ENCODE measurements around the gene BMPR1A.
A peak's percentile ranks its signal among the peaks of the same experiment; 100 is the strongest.

The BMPR1A gene

GRCh38 chr10:86756511-86757112 lies at the start of gene BMPR1A:
Gene BMPR1A, plus strand, starts transcription at chr10:86756619. Its CDS starts 119,400 bp downstream, at chr10:86876019.
- Histone ChIP-seq H3K27me3 (no peaks in the 10 kb centered on the region), H3K4me1 (peaks cover 0 to 52% (median 23%) of the 10 kb centered on the region in 4 donors), H3K4me3 (peak within 1 kb of the TSS; percentile 58 to 83), H3K9me3 (no peaks in the 10 kb centered on the region), H3K27ac (peak within 1 kb of the TSS; percentile 98 to 99), H3K36me3 (no peaks in the 10 kb centered on the region)
- TF ChIP-seq CTCF (IDR thresholded peaks at IDR 0.05) = no peak
- peak; percentile 81 to 94 for DNase-seq
- intact Hi-C loops (cut with DNase I; ENCODE audit: low total_unique reads) = loop anchor here (1.0 kb wide), 1 partner anchor 45 kb away; no protein-coding TSS in a partner anchor

- Histone ChIP-seq H3K36me3 (peaks cover 23 to 51% (median 34%) of the 10 kb centered on the region in 3 donors), H3K4me3 (no peak overlapping the region), H3K4me1 (peaks cover 0 to 9% (median 7%) of the 10 kb centered on the region in 4 donors), H3K27me3 (no peaks in the 10 kb centered on the region), H3K9me3 (no peaks in the 10 kb centered on the region), H3K27ac (peak overlapping the region; percentile 45 to 96)
- DNase-seq = no peak
- no peak for TF ChIP-seq CTCF (IDR thresholded peaks at IDR 0.05)
- intact Hi-C loops (cut with DNase I; ENCODE audit: low total_unique reads) = no loop called here
Observed at GRCh38 chr10:86706977-86707376, 49.4 kb upstream of the BMPR1A start.

GRCh38 chr10:86707505-86707904 lies 48.9 kb upstream of the BMPR1A start:
- DNase-seq = no peak
- H3K27me3 ChIP-seq = no peaks in the 10 kb centered on the region
- no peak overlapping the region for H3K4me3 ChIP-seq
- H3K9me3 ChIP-seq = no peaks in the 10 kb centered on the region
- H3K36me3 ChIP-seq = peaks cover 23 to 45% (median 30%) of the 10 kb centered on the region in 3 donors
- H3K4me1 ChIP-seq = peaks cover 0 to 14% (median 10%) of the 10 kb centered on the region in 4 donors
- intact Hi-C loops (cut with DNase I; ENCODE audit: low total_unique reads) = no loop called here
- no peak for TF ChIP-seq CTCF (IDR thresholded peaks at IDR 0.05)
- H3K27ac ChIP-seq = peak overlapping the region; percentile 45 to 96

- H3K36me3 ChIP-seq = peaks cover 23 to 38% (median 23%) of the 10 kb centered on the region in 3 donors
- H3K27me3 ChIP-seq = no peaks in the 10 kb centered on the region
- peaks cover 0 to 18% (median 11%) of the 10 kb centered on the region in 4 donors for H3K4me1 ChIP-seq
- H3K9me3 ChIP-seq = no peaks in the 10 kb centered on the region
- peak overlapping the region; percentile 45 to 96 for H3K27ac ChIP-seq
- H3K4me3 ChIP-seq = no peak overlapping the region
- DNase-seq = no peak
- intact Hi-C loops (cut with DNase I; ENCODE audit: low total_unique reads) = no loop called here
- no peak for TF ChIP-seq CTCF (IDR thresholded peaks at IDR 0.05)
Observed at GRCh38 chr10:86708068-86708782, 48.2 kb upstream of the BMPR1A start.

- peaks cover 0 to 18% (median 11%) of the 10 kb centered on the region in 4 donors for H3K4me1 ChIP-seq
- intact Hi-C loops (cut with DNase I; ENCODE audit: low total_unique reads) = no loop called here
- TF ChIP-seq CTCF (IDR thresholded peaks at IDR 0.05) = no peak
Observed at GRCh38 chr10:86708783-86709380, 47.5 kb upstream of the BMPR1A start.

More at GRCh38 chr10:86708783-86709380, 47.5 kb upstream of the BMPR1A start:
- Histone ChIP-seq H3K27me3 (no peaks in the 10 kb centered on the region), H3K36me3 (peaks cover 18 to 34% (median 23%) of the 10 kb centered on the region in 3 donors), H3K9me3 (no peaks in the 10 kb centered on the region), H3K4me3 (no peak overlapping the region), H3K27ac (peak overlapping the region; percentile 96 to 98)
- DNase-seq = no peak
